H1 (cell line): Measurements from ENCODE around the gene RAD51D. TPM values are rescaled to one million over a fixed set of nuclear protein-coding genes. Genes with fewer than 3 reads are reported as not detected.
A peak's percentile ranks its signal among the peaks of the same experiment; 100 is the strongest.

Experiments
- CTCF ChIA-PET: fragments of 300-600 bp; sonication (Branson Sonifier 250); formaldehyde crosslinking; loops from one replicate; lab custom pipeline; 2021; ENCODE audit not compliant: partially characterized antibody; lab: Charles Lee
- POLR2A ChIA-PET: fragments of 300-600 bp; sonication (Branson Sonifier 250); formaldehyde crosslinking; loops from one replicate; lab custom pipeline; 2021; ENCODE audit warnings: inconsistent platforms; ENCODE audit not compliant: partially characterized antibody; lab: Charles Lee
- DNase-seq, 2 experiments: peaks; one replicate each; pipeline versions ENCODE4 v3.0.0 to v3.0.0-alpha.2; 2010 to 2022; ENCODE audit warnings: low spot score in 2 of 2, low read depth in 1 of 2, mixed read lengths in 1 of 2
- FAIRE-seq: peaks from 2 replicates; lab custom pipeline; 2011; peaks lifted over from hg19 to GRCh38; lab: Jason Lieb, UNC
- H2AFZ ChIP-seq: 2 replicates; pipeline ENCODE4 v1.8.1; 2012; ENCODE audit warnings: low read length, inconsistent platforms
- H2AK5ac ChIP-seq: 2 replicates; pipeline ENCODE4 v1.6.1; 2013; ENCODE audit warnings: low read depth, low read length
- H2BK120ac ChIP-seq: replicated peaks from 2 replicates; pipeline ENCODE3; 2013; ENCODE audit warnings: low read depth, low read length, inconsistent platforms
- H2BK12ac ChIP-seq: 2 replicates; pipeline ENCODE4 v1.6.1; 2013; ENCODE audit warnings: low read depth, low read length
- H2BK15ac ChIP-seq: 2 replicates; pipeline ENCODE4 v1.6.1; 2013; ENCODE audit warnings: low read length
- H2BK20ac ChIP-seq: 2 replicates; pipeline ENCODE4 v1.6.1; 2013; ENCODE audit warnings: low read length
- H2BK5ac ChIP-seq: 2 replicates; pipeline ENCODE4 v1.6.1; 2013; ENCODE audit warnings: low read depth, low read length
- H3K14ac ChIP-seq: 2 replicates; pipeline ENCODE4 v1.6.1; 2013; ENCODE audit warnings: inconsistent platforms; ENCODE audit not compliant: insufficient read length
- H3K18ac ChIP-seq: 2 replicates; pipeline ENCODE4 v1.6.1; 2013; ENCODE audit warnings: low read length; ENCODE audit errors: extremely low read depth
- H3K23ac ChIP-seq: 2 replicates; pipeline ENCODE4 v1.6.1; 2013; ENCODE audit warnings: inconsistent platforms; ENCODE audit not compliant: insufficient read length
- H3K23me2 ChIP-seq: 2 replicates; pipeline ENCODE4 v1.6.1; 2013; ENCODE audit warnings: low read depth, low read length
- H3K27ac ChIP-seq: 2 replicates; pipeline ENCODE4 v1.6.1; 2011; ENCODE audit warnings: low read depth, low read length, inconsistent platforms
- H3K27me3 ChIP-seq, 4 experiments: replicated peaks in 1 of 4; 1 replicate in 1 of 4; 2 replicates in 3 of 4; pipeline versions ENCODE4 v1.6.1 to v1.8.1; 2011 to 2013; ENCODE audit warnings: low read length in 3 of 4, mild to moderate bottlenecking in 3 of 4, inconsistent platforms in 2 of 4, mixed read lengths in 2 of 4, moderate library complexity in 1 of 4; ENCODE audit not compliant: control insufficient read depth in 3 of 4, insufficient read depth in 3 of 4; ENCODE audit errors: extremely low read depth in 1 of 4
- H3K36me3 ChIP-seq, 4 experiments: 2 replicates each; pipeline versions ENCODE4 v1.6.1 to v1.8.1; 2011 to 2013; ENCODE audit warnings: mild to moderate bottlenecking in 4 of 4, low read length in 3 of 4, moderate library complexity in 2 of 4, control low read depth in 1 of 4, inconsistent platforms in 1 of 4; ENCODE audit not compliant: insufficient read depth in 4 of 4, control insufficient read depth in 2 of 4
- H3K4ac ChIP-seq: replicated peaks from 2 replicates; pipeline ENCODE3; 2013; ENCODE audit warnings: low read length, low read depth, mixed read lengths, inconsistent platforms; ENCODE audit not compliant: insufficient read length
- H3K4me1 ChIP-seq, 4 experiments: replicated peaks in 1 of 4; 1 replicate in 1 of 4; 2 replicates in 3 of 4; pipeline versions ENCODE4 v1.6.1 to v1.8.1; 2011 to 2013; ENCODE audit warnings: low read length in 3 of 4, inconsistent platforms in 2 of 4, mixed read lengths in 1 of 4; ENCODE audit not compliant: insufficient read depth in 4 of 4, control insufficient read depth in 3 of 4
- H3K4me2 ChIP-seq, 2 experiments: 2 replicates each; pipeline versions ENCODE4 v1.6.1 to v1.8.1; 2011 to 2013; ENCODE audit warnings: low read depth in 2 of 2, low read length in 2 of 2, control low read depth in 1 of 2, inconsistent platforms in 1 of 2, mild to moderate bottlenecking in 1 of 2; ENCODE audit not compliant: insufficient read depth in 1 of 2
- H3K4me3 ChIP-seq, 4 experiments: fragments of 200-600, 300-600 bp in 1 of 4; sonication (generic), shearing (Covaris generic), sonication (Bioruptor Twin) in 1 of 4; 2 replicates each; pipeline versions ENCODE4 v1.5.1 to v1.8.1; 2011 to 2016; ENCODE audit warnings: low read length in 4 of 4, low read depth in 3 of 4, control low read depth in 2 of 4, inconsistent platforms in 2 of 4, mild to moderate bottlenecking in 2 of 4, mixed read lengths in 1 of 4, moderate library complexity in 1 of 4; ENCODE audit not compliant: insufficient read depth in 2 of 4; ENCODE audit errors: extremely low read depth in 1 of 4
- H3K56ac ChIP-seq: replicated peaks from 2 replicates; pipeline ENCODE3; 2013; ENCODE audit warnings: low read depth, mild to moderate bottlenecking, mixed read lengths, low read length, inconsistent platforms; ENCODE audit not compliant: insufficient read length
- H3K79me1 ChIP-seq: 2 replicates; pipeline ENCODE4 v1.6.1; 2013; ENCODE audit warnings: low read depth, low read length, control low read depth
- H3K79me2 ChIP-seq, 2 experiments: 2 replicates each; pipeline versions ENCODE4 v1.6.1 to v1.8.1; 2012 to 2013; ENCODE audit warnings: low read length in 2 of 2, mild to moderate bottlenecking in 2 of 2, inconsistent platforms in 1 of 2; ENCODE audit not compliant: insufficient read depth in 2 of 2, control insufficient read depth in 1 of 2
- H3K9ac ChIP-seq, 4 experiments: replicated peaks in 1 of 4; 1 replicate in 1 of 4; 2 replicates in 3 of 4; pipeline versions ENCODE4 v1.6.1 to v1.8.1; 2011 to 2013; ENCODE audit warnings: low read depth in 3 of 4, low read length in 3 of 4, control low read depth in 2 of 4, mild to moderate bottlenecking in 2 of 4, moderate library complexity in 2 of 4, inconsistent platforms in 1 of 4; ENCODE audit errors: extremely low read depth in 1 of 4
- H3K9me3 ChIP-seq, 2 experiments: 2 replicates each; pipeline versions ENCODE4 v1.6.1 to v1.8.1; 2012 to 2013; ENCODE audit warnings: mild to moderate bottlenecking in 2 of 2, moderate library complexity in 2 of 2, control low read depth in 1 of 2, inconsistent platforms in 1 of 2, low read depth in 1 of 2, low read length in 1 of 2, mixed read lengths in 1 of 2; ENCODE audit not compliant: insufficient read depth in 2 of 2
- H4K20me1 ChIP-seq, 2 experiments: replicated peaks in 1 of 2; 2 replicates each; pipeline versions ENCODE3 to v1.8.1; 2011 to 2013; ENCODE audit warnings: inconsistent platforms in 2 of 2, low read length in 2 of 2, mild to moderate bottlenecking in 1 of 2; ENCODE audit not compliant: insufficient read depth in 2 of 2, control insufficient read depth in 1 of 2
- H4K5ac ChIP-seq: 2 replicates; pipeline ENCODE4 v1.6.1; 2013; ENCODE audit warnings: low read length, low read depth, mixed read lengths, inconsistent platforms; ENCODE audit not compliant: insufficient read length
- H4K8ac ChIP-seq: 2 replicates; pipeline ENCODE4 v1.8.0; 2013; ENCODE audit warnings: mild to moderate bottlenecking, moderate library complexity, low read length, inconsistent platforms; ENCODE audit not compliant: insufficient read depth; ENCODE audit errors: extremely low read depth
- H4K91ac ChIP-seq: replicated peaks from 2 replicates; pipeline ENCODE3; 2013; ENCODE audit warnings: low read length, mixed read lengths, inconsistent platforms; ENCODE audit not compliant: insufficient read length
- BACH1 ChIP-seq: IDR thresholded peaks from 2 replicates; pipeline ENCODE4 v1.6.1; 2012; ENCODE audit warnings: low read length, improper control_type of control experiment
- BRCA1 ChIP-seq: IDR thresholded peaks from 2 replicates; pipeline ENCODE4 v1.6.1; 2012; ENCODE audit warnings: low read depth, low read length, improper control_type of control experiment
- CEBPB ChIP-seq: IDR thresholded peaks from 2 replicates; pipeline ENCODE4 v1.6.1; 2012; ENCODE audit warnings: low read depth, low read length
- E2F6 ChIP-seq: IDR thresholded peaks from 2 replicates; pipeline ENCODE4 v1.6.1; 2012; ENCODE audit warnings: inconsistent platforms
- NRF1 ChIP-seq: IDR thresholded peaks from 2 replicates; pipeline ENCODE4 v1.6.1; 2011; ENCODE audit warnings: mild to moderate bottlenecking, low read depth, low read length, improper control_type of control experiment
- POLR2A ChIP-seq, 2 experiments: IDR thresholded peaks; 1 replicate in 1 of 2; 2 replicates in 1 of 2; pipeline ENCODE4 v1.6.1; 2011; ENCODE audit warnings: low read depth in 2 of 2, low read length in 2 of 2, mild to moderate bottlenecking in 2 of 2; ENCODE audit errors: control extremely low read depth in 1 of 2
- RBBP5 ChIP-seq: IDR thresholded peaks from 2 replicates; pipeline ENCODE4 v1.7.1; 2012; ENCODE audit warnings: low read depth, mild to moderate bottlenecking, inconsistent platforms, low read length, moderate library complexity, borderline replicate concordance
- SIRT6 ChIP-seq: IDR thresholded peaks from one replicate; pipeline ENCODE4 v1.7.1; 2012; ENCODE audit warnings: low read length, inconsistent platforms
- SP4 ChIP-seq: IDR thresholded peaks from 2 replicates; pipeline ENCODE4 v1.6.1; 2012; ENCODE audit warnings: low read length, inconsistent platforms
- TBP ChIP-seq: IDR thresholded peaks from 2 replicates; pipeline ENCODE4 v1.6.1; 2011; ENCODE audit warnings: low read depth, low read length, improper control_type of control experiment
- WGBS, 2 experiments: shearing (Covaris generic) in 1 of 2; methylation state at CpG; one replicate each; pipeline versions ENCODE4 v1.1.6 to v1.1.7; 2013 to 2015; ENCODE audit warnings: low lambda C conversion rate in 2 of 2, mixed read lengths in 2 of 2, inconsistent platforms in 1 of 2, low coverage in 1 of 2, missing lambda C conversion rate in 1 of 2; ENCODE audit not compliant: insufficient replicate concordance in 2 of 2, insufficient coverage in 1 of 2, insufficient read length in 1 of 2; ENCODE audit errors: extremely low coverage in 1 of 2, missing lambda C conversion rate in 1 of 2; 5-methylcytosine and 5-hydroxymethylcytosine counted together
- polyA plus RNA-seq, 7 experiments: library from polyadenylated mRNA; depleted of rRNA in 3 of 7; stranded (reverse) in 5 of 7; unstranded in 2 of 7; fragments of >200 nt in 5 of 7; fragments of 200-250 nt in 2 of 7; gene quantifications; 1 replicate in 5 of 7; 2 replicates in 1 of 7; 4 replicates in 1 of 7; pipeline versions ENCODE4 v1.2.1 to v1.2.3, GENCODE V29; 2011 to 2013; ENCODE audit warnings: missing spikeins in 2 of 7, mixed read lengths in 2 of 7
- total RNA-seq: library from RNA; stranded (reverse); fragmentation: NEBNext Ultra II Directional; extraction: Animal tissue kit (Norgen Biotek cat#: 25700); gene quantifications from 2 replicates; pipeline ENCODE4 v1.2.1, GENCODE V29; 2021
- TF ChIP-seq, protein P1 (sequence below): IDR thresholded peaks from 2 replicates; pipeline ENCODE4 v1.6.1; 2012; ENCODE audit warnings: low read length, inconsistent platforms

Gene RAD51D
- total and polyA plus RNA-seq, 2 of the 8 experiments (the other 6 are each of a cell fraction or from before 2014, with no cell fraction given), result 10.2 to 12.9 TPM

DNA sequence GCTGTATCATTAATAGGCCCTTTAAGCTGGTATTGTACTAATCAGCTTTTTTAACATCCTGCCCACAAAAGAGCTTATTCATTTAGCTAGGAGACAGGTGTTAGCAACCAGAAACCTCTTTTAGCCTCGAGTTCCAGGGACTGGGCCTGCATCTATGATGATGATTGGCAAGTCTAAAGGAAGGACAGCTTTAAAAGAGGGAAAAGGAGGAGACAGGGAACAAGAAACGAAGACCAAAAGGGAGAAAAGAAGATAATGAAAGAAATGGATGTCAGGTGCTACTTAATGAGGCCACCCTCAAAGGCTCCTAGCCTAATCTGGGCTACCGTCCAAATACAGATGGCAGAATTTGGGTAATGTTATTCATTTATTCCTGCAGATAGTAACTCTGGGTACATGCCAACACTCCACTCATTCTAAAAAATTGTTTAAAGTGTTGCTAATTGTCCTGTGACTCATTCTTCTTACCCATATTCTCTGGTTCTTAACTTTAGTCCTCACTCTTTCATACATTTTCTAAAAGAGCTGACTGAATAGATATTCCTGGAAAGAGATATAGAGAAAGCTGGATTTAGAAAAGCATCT, 37.5 kb downstream of the RAD51D start:
- no peak overlapping the region for H2BK20ac ChIP-seq
- H3K79me2 ChIP-seq, result peaks cover 0 to 8% of the 10 kb centered on the region in 2 experiments; a peak in 2 of 4 replicates
- no peak for DNase-seq
- H2BK120ac ChIP-seq, result no peak overlapping the region
- H3K56ac ChIP-seq, result no peak overlapping the region
- no peak overlapping the region for H3K23ac ChIP-seq
- 0 out of 4 replicates have a peak overlapping the region, but pooled peaks of 1 of the 2 experiments have one; percentile 6 for H3K4me2 ChIP-seq
- H2AFZ ChIP-seq, result no peak overlapping the region
- H3K23me2 ChIP-seq, result no peaks in the 10 kb centered on the region
- peak overlapping the region; percentile 25; the same call in 1 of the 2 replicates for H2AK5ac ChIP-seq
- H3K4ac ChIP-seq, result no peak overlapping the region
- no peak overlapping the region for H3K27ac ChIP-seq
- H3K79me1 ChIP-seq, result no peaks in the 10 kb centered on the region; the same call in 1 of the 2 replicates
- no peak overlapping the region for H3K18ac ChIP-seq
- no peaks in the 10 kb centered on the region for H3K36me3 ChIP-seq
- no peak overlapping the region for H2BK5ac ChIP-seq
- no peak overlapping the region for H3K14ac ChIP-seq
- ChIA-PET CTCF (interaction anchor here (0.7 kb wide), 1 partner anchor 287 kb away, joined by 3 read pairs; no protein-coding TSS in a partner anchor), POLR2A (interaction anchor here (1.0 to 1.8 kb wide), 4 partner anchors 14 to 71 kb away, joined by 3 to 9 read pairs (median 5); partner anchors contain the start of gene RAD51D)
- H3K9me3 ChIP-seq, result no peaks in the 10 kb centered on the region
- H4K8ac ChIP-seq, result no peak overlapping the region
- 71% methylated on average over 3 of the region's 3 CpGs; no CpG with 5 or more reads in 1 of the 2 experiments for WGBS, 2 experiments
- no peaks in the 10 kb centered on the region for H4K20me1 ChIP-seq
- H2BK15ac ChIP-seq, result no peak overlapping the region
- peaks cover 3 to 14% (median 8%) of the 10 kb centered on the region in 4 experiments; a peak in 6 of 7 replicates for H3K4me1 ChIP-seq
- no peak for TF ChIP-seq POLR2A (IDR thresholded peaks at IDR 0.05; ENCODE audit: control extremely low read depth in 1 of 2, low read depth in 2 of 2, low read length in 2 of 2)
- TF ChIP-seq E2F6, result no peak
- no peak for TF ChIP-seq NRF1
- no peak for TF ChIP-seq RBBP5
- TF ChIP-seq, protein P1, sequence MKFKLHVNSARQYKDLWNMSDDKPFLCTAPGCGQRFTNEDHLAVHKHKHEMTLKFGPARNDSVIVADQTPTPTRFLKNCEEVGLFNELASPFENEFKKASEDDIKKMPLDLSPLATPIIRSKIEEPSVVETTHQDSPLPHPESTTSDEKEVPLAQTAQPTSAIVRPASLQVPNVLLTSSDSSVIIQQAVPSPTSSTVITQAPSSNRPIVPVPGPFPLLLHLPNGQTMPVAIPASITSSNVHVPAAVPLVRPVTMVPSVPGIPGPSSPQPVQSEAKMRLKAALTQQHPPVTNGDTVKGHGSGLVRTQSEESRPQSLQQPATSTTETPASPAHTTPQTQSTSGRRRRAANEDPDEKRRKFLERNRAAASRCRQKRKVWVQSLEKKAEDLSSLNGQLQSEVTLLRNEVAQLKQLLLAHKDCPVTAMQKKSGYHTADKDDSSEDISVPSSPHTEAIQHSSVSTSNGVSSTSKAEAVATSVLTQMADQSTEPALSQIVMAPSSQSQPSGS, result no peak
- TF ChIP-seq BRCA1, result no peak
- TF ChIP-seq SIRT6, result no peak
- no peak for TF ChIP-seq SP4
- no peak for TF ChIP-seq BACH1
- TF ChIP-seq CEBPB, result no peak
- no peak for TF ChIP-seq TBP
- FAIRE-seq, result no peak
- no peak overlapping the region for H4K5ac ChIP-seq
- no peak overlapping the region for H2BK12ac ChIP-seq
- H3K9ac ChIP-seq, result no peak overlapping the region
- no peak overlapping the region for H4K91ac ChIP-seq
- no peak overlapping the region for H3K4me3 ChIP-seq
- no peaks in the 10 kb centered on the region for H3K27me3 ChIP-seq
